Activated naive CD4-positive, alpha-beta T cell treated with anti-CD3 and anti-CD28 coated beads, Interleukin-2, amount 50 U/mL, for 72 hours (primary cell): Measurements from ENCODE around the gene SLC66A2. TPM values are rescaled to one million over a fixed set of nuclear protein-coding genes. Genes with fewer than 3 reads are reported as not detected.
A peak's percentile ranks its signal among the peaks of the same experiment; 100 is the strongest.

Experiments
- ATAC-seq, 2 donors: fragments of 150-1000 bp; cut with Tn5 transposase; 2 replicates each; pipeline ENCODE4 v1.10.0; 2021; ENCODE audit warnings: mild to moderate bottlenecking in 2 of 2, moderate library complexity in 2 of 2
- DNase-seq, 2 donors: peaks; one replicate each; pipeline ENCODE4 v3.0.0; 2021 to 2022; ENCODE audit warnings: low spot score in 2 of 2
- H3K27ac Mint-ChIP-seq, 2 donors: one replicate each; pipeline ENCODE4 v1.8.0; 2022; ENCODE audit warnings: mild to moderate bottlenecking in 2 of 2, mixed read lengths in 2 of 2
- H3K36me3 Mint-ChIP-seq, 2 donors: one replicate each; pipeline ENCODE4 v1.8.0; 2022; ENCODE audit warnings: mixed read lengths in 2 of 2
- H3K9me3 Mint-ChIP-seq, 2 donors: one replicate each; pipeline ENCODE4 v1.8.0; 2022; ENCODE audit warnings: mixed read lengths in 2 of 2
- total RNA-seq, 2 donors: library from RNA; stranded (reverse); gene quantifications; one replicate each; pipeline ENCODE4 v1.2.3, GENCODE V29; 2022

SLC66A2 gene
- total RNA-seq, 2 donors from 2014 or later: 15.6 to 40.0 TPM

DNA sequence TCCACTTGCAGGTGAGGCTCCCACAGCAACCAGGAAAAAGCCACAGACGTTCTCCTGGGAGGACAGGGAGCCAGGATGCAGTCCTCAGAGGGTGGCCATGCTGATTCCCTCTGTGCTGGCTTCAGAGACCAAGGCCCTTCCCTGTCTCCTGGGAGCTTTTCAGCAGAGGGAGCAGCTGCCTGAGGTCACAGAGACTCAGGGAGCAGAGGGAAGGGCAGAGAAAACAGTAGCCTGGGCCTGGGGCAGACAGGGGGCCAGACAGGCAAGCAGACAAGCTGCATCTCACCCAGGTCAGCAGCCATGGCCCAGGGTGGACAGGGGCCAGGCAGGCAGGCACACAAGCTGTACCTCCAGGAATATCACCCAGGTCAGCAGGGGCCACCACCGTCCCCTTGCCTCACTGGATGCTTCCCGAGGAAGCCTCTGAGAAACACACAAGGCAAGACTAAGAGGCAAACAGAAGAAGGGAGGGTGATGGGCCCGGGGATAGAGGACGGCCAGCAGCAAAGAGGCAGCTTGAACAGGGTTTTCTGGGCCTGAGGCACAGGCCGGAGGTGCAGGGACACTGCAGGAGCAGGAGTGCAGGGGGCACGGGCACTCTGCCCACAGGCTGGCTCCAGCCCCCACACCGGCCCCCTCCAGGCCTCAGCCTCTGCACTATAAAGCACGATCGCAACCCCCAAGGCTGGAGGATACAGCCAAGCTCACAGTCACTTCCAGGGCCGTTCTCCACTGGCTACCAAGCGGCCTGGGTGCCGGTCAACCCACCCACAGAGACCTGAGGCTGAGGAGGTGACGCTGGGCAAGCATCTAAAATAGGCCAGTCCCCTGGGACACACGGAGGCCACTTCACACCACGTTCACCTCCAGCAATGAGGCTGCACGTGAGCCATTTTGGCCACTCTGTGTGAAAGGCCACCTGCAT lies 6.1 kb downstream of the SLC66A2 start:
- Mint-ChIP-seq H3K27ac (no peak overlapping the region), H3K36me3 (peaks cover 3 to 9% of the 10 kb centered on the region in 2 donors), H3K9me3 (no peaks in the 10 kb centered on the region)
- no peak for DNase-seq
- ATAC-seq: no peak

- peaks cover 4 to 8% of the 10 kb centered on the region in 2 donors for H3K36me3 Mint-ChIP-seq
- H3K27ac Mint-ChIP-seq: peak overlapping the region; percentile 71 to 74
- no peaks in the 10 kb centered on the region for H3K9me3 Mint-ChIP-seq
- ATAC-seq (no peak), DNase-seq (no peak)
Measured at GRCh38 chr18:79944746-79945117, 6.7 kb downstream of the SLC66A2 start.

DNA sequence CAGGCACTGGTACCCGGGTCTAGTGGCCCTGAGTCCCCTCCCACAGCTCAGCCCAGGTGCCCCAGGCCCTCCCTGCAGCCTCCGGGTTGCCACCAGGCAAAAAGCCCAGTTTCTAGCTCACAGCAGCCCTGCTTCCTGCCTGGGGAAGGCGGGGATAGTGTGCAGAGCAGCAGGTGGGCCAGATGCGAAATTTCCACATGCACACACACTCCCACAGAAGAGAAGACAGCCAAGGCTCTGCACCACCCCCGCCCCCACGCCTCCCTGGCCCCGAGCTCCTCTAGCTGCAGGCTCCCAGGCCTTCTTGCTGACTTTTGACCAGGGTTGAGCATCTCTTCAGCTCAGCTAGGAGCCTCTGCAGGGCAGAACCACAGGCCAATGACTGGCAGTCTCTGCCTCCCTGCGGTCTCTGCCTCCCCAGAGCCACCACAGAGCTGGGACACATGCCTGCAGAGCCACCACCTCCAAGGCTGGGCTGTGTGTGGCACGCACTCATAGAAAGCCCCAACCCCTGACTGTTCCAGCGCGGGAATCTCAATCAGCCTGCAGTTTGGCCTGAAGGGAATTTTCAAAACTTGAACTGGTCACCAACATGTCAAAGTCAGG lies 7.2 kb downstream of the SLC66A2 start:
- Mint-ChIP-seq H3K36me3 (peaks cover 6 to 9% of the 10 kb centered on the region in 2 donors), H3K9me3 (no peaks in the 10 kb centered on the region), H3K27ac (peak overlapping the region; percentile 71 to 74)
- ATAC-seq (peak; percentile 75 to 76), DNase-seq (no peak)

- H3K36me3 Mint-ChIP-seq: peaks cover 6 to 13% of the 10 kb centered on the region in 2 donors
- ATAC-seq (no peak), DNase-seq (no peak)
- no peaks in the 10 kb centered on the region for H3K9me3 Mint-ChIP-seq
- H3K27ac Mint-ChIP-seq: peak overlapping the region in 1 of 2 donors; percentile 55
Measured at GRCh38 chr18:79943608-79944125, 7.8 kb downstream of the SLC66A2 start.

- Mint-ChIP-seq H3K27ac (no peak overlapping the region), H3K36me3 (peaks cover 10 to 17% of the 10 kb centered on the region in 2 donors), H3K9me3 (no peaks in the 10 kb centered on the region)
- DNase-seq (no peak), ATAC-seq (no peak)
Measured at GRCh38 chr18:79942786-79943607, 8.5 kb downstream of the SLC66A2 start.

GRCh38 chr18:79942211-79942610 lies 9.2 kb downstream of the SLC66A2 start:
- H3K9me3 Mint-ChIP-seq: peaks cover 5 to 7% of the 10 kb centered on the region in 2 donors
- ATAC-seq: no peak
- H3K36me3 Mint-ChIP-seq: peaks cover 18 to 25% of the 10 kb centered on the region in 2 donors
- peak overlapping the region in 1 of 2 donors; percentile 37 for H3K27ac Mint-ChIP-seq
- no peak for DNase-seq

GRCh38 chr18:79941473-79942119 lies 9.9 kb downstream of the SLC66A2 start:
- Mint-ChIP-seq H3K27ac (peak overlapping the region in 1 of 2 donors; percentile 37), H3K36me3 (peaks cover 24 to 31% of the 10 kb centered on the region in 2 donors), H3K9me3 (peaks cover 5 to 8% of the 10 kb centered on the region in 2 donors)
- ATAC-seq (no peak), DNase-seq (peak in 1 of 2 donors; percentile 41)

DNA sequence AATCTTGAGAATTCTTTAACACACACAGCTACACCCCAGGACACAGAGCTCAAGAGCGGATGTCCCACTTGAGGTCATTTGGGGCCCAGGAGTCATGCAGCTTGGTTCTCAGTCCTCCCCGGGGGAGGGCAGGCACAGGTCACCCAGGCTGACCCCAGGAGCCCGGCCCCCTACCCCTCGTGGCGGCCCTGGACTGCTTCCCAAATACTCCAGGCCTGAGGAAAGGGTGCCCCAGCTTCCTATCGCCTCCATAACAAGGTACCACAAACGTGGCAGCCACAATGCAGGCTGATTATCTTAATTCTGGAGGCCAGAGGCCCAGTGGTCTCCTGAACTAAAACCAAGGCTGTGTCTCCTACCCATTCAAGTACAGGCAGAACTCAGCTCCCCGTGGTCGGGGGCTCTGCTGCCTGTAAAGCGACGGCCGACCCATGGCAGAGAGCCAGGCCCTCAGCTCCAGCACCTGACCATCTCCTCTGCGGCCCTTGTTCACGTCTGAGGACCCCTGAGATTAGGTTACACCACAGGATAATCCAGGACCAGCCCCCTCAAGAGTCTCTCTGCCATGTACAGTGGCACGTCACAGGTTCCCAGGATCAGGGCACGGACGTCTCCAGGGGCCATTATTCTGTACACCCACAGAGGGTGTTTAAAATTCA lies 10.5 kb downstream of the SLC66A2 start:
- Mint-ChIP-seq H3K27ac (peak overlapping the region in 1 of 2 donors; percentile 29), H3K9me3 (peaks cover 6 to 9% of the 10 kb centered on the region in 2 donors), H3K36me3 (peaks cover 31 to 36% of the 10 kb centered on the region in 2 donors)
- no peak for ATAC-seq
- peak in 1 of 2 donors; percentile 46 for DNase-seq

DNA sequence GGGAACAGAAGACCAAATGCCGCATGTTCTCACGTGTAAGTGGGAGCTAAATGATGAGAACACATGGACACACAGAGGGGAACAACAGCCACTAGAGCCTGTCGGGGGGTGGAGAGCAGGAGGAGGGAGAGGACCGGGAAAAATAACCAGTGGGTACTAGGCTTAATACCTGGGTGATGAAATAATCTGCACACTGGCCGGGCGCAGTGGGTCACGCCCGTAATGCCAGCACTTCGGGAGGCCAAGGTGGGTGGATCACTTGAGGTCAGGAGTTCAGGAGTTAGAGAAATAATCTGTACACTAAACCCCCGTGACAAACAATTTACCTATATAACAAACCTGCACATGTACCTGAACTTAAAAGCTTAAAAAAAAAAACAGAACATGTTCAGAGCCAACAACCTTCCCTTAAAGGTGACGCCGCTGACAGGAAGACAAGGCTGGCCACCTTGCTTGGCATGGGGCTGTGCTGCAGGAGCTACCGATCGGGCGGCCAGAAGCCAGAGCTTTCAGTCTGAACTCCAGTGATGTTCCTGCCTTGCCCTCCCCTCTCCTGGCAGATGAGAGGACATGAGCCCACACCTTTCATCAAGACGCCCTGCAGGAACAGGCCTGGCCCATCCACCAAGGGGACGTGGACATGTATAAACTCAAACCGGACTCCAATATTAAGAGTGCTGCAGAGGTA lies 11.2 kb downstream of the SLC66A2 start:
- Mint-ChIP-seq H3K9me3 (peaks cover 13 to 16% of the 10 kb centered on the region in 2 donors), H3K27ac (peak overlapping the region in 1 of 2 donors; percentile 29), H3K36me3 (peaks cover 38 to 43% of the 10 kb centered on the region in 2 donors)
- no peak for ATAC-seq
- peak in 1 of 2 donors; percentile 21 for DNase-seq

- Mint-ChIP-seq H3K36me3 (peaks cover 49 to 55% of the 10 kb centered on the region in 2 donors), H3K9me3 (peaks cover 15 to 21% of the 10 kb centered on the region in 2 donors), H3K27ac (no peak overlapping the region)
- ATAC-seq (no peak), DNase-seq (no peak)
Measured at GRCh38 chr18:79939096-79939495, 12.4 kb downstream of the SLC66A2 start.

GRCh38 chr18:79938196-79938595 lies 13.3 kb downstream of the SLC66A2 start:
- H3K36me3 Mint-ChIP-seq: peaks cover 58 to 64% of the 10 kb centered on the region in 2 donors
- peaks cover 23 to 28% of the 10 kb centered on the region in 2 donors for H3K9me3 Mint-ChIP-seq
- H3K27ac Mint-ChIP-seq: no peak overlapping the region
- no peak for ATAC-seq
- DNase-seq: no peak

- DNase-seq (peak in 1 of 2 donors; percentile 31), ATAC-seq (no peak)
- Mint-ChIP-seq H3K36me3 (peaks cover 68 to 73% of the 10 kb centered on the region in 2 donors), H3K27ac (no peak overlapping the region), H3K9me3 (peaks cover 30 to 36% of the 10 kb centered on the region in 2 donors)
Measured at GRCh38 chr18:79937103-79937860, 14.2 kb downstream of the SLC66A2 start.

DNA sequence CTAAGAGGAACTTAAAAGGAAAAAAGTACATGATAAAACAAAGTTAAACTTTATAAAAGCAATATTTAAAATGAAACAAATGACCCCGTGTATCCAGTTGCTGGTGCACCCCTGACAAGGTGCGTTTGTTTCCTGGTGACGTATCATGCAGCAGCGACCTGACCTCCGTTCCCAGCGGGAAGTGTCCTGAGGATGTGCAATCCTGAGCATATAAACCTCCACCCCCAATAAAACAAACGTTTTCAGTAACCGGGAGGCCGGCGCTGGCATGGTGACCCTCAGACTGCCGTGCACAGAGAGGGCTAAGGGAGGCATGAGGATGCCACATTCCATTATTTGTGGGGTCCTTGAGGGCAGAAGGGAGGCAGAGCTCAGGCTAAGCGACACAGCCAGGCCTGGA lies 14.8 kb downstream of the SLC66A2 start:
- H3K9me3 Mint-ChIP-seq: peaks cover 33 to 39% of the 10 kb centered on the region in 2 donors
- no peak overlapping the region for H3K27ac Mint-ChIP-seq
- no peak for ATAC-seq
- peak in 1 of 2 donors; percentile 11 for DNase-seq
- H3K36me3 Mint-ChIP-seq: peaks cover 72 to 77% of the 10 kb centered on the region in 2 donors

DNA sequence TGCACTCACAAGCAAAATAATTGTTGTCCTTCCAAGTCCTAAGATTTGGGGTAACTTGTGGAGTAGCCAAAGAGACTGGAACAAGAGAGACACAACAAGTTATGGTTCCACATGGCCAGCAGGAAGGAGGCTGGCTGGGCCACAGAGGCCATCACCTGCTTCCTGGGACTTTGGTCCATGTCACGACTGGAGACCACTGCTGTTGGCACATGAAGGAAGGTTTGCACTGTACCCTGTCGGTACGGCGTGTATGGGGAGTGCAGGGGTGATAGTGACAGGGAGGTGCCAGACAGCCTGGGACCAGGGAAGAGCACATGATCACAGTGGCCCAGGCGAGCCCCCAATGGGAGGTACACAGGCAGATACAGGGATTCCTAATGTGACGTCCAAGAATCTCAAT lies 15.5 kb downstream of the SLC66A2 start:
- peak in 1 of 2 donors; percentile 46 for DNase-seq
- ATAC-seq: no peak
- Mint-ChIP-seq H3K9me3 (peaks cover 40 to 44% of the 10 kb centered on the region in 2 donors), H3K36me3 (peaks cover 79 to 84% of the 10 kb centered on the region in 2 donors), H3K27ac (no peak overlapping the region)
